ENCODE data around the gene FYN.

FYN gene

DNA sequence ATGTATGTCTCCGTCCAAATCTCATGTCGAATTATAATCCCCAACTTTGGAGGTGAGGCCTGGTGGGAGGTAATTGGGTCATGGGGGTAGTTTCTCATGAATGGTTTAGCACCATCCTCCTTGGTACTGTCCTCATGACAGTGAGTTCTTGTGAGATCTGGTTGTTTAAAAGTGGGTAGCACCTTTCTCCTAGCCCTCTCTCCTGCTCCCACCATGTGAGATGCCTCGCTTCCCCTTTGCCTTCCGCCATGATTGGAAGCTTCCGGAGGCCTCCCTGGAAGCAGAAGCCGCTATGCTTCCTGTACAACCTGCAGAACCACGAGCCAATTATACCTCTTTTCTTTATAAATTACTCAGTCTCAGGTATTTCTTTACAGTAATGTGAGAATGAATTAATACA is 123.1 kb downstream of the FYN start:
- ChIA-PET POLR2A (no interaction called here), CTCF (no interaction called here)
- TF ChIP-seq, protein P1, sequence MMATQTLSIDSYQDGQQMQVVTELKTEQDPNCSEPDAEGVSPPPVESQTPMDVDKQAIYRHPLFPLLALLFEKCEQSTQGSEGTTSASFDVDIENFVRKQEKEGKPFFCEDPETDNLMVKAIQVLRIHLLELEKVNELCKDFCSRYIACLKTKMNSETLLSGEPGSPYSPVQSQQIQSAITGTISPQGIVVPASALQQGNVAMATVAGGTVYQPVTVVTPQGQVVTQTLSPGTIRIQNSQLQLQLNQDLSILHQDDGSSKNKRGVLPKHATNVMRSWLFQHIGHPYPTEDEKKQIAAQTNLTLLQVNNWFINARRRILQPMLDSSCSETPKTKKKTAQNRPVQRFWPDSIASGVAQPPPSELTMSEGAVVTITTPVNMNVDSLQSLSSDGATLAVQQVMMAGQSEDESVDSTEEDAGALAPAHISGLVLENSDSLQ (IDR thresholded peaks at IDR 0.05), result no peak
- TF ChIP-seq ZNF384 (IDR thresholded peaks at IDR 0.05) (no peak), NFRKB (IDR thresholded peaks at IDR 0.05) (no peak), FOXK2 (IDR thresholded peaks at IDR 0.05) (no peak), LEF1 (IDR thresholded peaks at IDR 0.05; ENCODE audit: borderline replicate concordance) (no peak), CTBP1 (IDR thresholded peaks at IDR 0.05; ENCODE audit: borderline replicate concordance) (no peak), ARNT (IDR thresholded peaks at IDR 0.05) (no peak), L3MBTL2 (conservative IDR thresholded peaks at IDR 0.05) (no peak), ELF4 (IDR thresholded peaks at IDR 0.05) (no peak), FOXA1 (IDR thresholded peaks at IDR 0.05) (no peak), SP1 (IDR thresholded peaks at IDR 0.05) (no peak), HDGF (IDR thresholded peaks at IDR 0.05; ENCODE audit: borderline replicate concordance) (no peak)
- no peak for DNase-seq (ENCODE audit: extremely low spot score)

DNA sequence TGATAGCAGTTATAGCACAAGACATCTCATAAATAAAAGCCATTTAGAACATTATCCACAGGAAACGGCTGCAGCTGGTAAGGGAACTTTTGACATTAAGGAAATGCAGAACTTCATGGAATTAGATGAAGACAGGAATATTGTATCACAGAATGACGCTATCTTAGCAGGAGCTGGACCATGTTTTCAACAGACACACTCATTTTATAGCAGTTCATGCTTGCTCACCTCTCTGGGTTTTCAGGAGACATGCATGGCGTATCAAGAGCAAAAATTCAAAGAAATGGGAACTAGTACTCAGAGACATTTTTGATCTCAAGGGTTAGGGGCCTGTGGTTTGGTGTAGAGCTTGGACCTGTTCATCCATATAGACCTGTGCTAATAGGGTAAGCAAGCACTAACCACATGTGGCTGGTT is 125.0 kb downstream of the FYN start:
- TF ChIP-seq, protein P1 (IDR thresholded peaks at IDR 0.05), result no peak
- no peak for TF ChIP-seq FOXM1 (IDR thresholded peaks at IDR 0.05; ENCODE audit: borderline replicate concordance)
- TF ChIP-seq FOXK2 (IDR thresholded peaks at IDR 0.05), result no peak
- TF ChIP-seq TARDBP (IDR thresholded peaks at IDR 0.05), result no peak
- no peak for TF ChIP-seq LEF1 (IDR thresholded peaks at IDR 0.05; ENCODE audit: borderline replicate concordance)
- no peak for TF ChIP-seq FOXA1 (IDR thresholded peaks at IDR 0.05)
- TF ChIP-seq SP1 (IDR thresholded peaks at IDR 0.05), result no peak
- TF ChIP-seq BHLHE40 (IDR thresholded peaks at IDR 0.05; ENCODE audit: borderline replicate concordance), result no peak
- TF ChIP-seq L3MBTL2 (conservative IDR thresholded peaks at IDR 0.05), result no peak
- no peak for TF ChIP-seq SUZ12 (IDR thresholded peaks at IDR 0.05)
- no peak for TF ChIP-seq NFRKB (IDR thresholded peaks at IDR 0.05)
- POLR2A ChIA-PET, result no interaction called here
- no peak for DNase-seq (ENCODE audit: extremely low spot score)
- CTCF ChIA-PET, result interaction anchor here (0.6 kb wide), 1 partner anchor 52 kb away, joined by 3 read pairs; no protein-coding TSS in a partner anchor

DNA sequence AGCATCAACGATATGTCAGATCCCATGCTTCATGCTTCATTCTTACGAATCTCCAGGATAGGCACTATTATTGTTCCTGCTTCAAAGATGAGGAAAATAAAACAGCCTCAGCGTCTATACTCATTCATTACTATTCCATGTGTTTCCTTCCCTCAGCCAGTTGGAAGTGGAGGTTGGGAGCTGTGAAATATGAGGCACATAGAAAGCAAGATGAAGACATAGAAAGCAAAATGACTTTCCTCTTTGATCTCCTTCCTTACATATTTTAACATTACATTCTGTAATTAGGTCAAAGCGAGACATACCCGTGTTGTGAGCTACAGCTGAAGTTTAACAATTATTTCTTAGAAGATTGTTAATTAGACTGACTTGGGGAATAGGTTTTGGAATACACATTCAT is 125.4 kb downstream of the FYN start:
- TF ChIP-seq FOXK2 (IDR thresholded peaks at IDR 0.05), result no peak
- TF ChIP-seq FOXM1 (IDR thresholded peaks at IDR 0.05; ENCODE audit: borderline replicate concordance), result no peak
- TF ChIP-seq L3MBTL2 (conservative IDR thresholded peaks at IDR 0.05), result no peak
- TF ChIP-seq SP1 (IDR thresholded peaks at IDR 0.05), result no peak
- no peak for TF ChIP-seq SUZ12 (IDR thresholded peaks at IDR 0.05)
- TF ChIP-seq, protein P1 (IDR thresholded peaks at IDR 0.05), result no peak
- no peak for TF ChIP-seq FOXA1 (IDR thresholded peaks at IDR 0.05)
- no peak for TF ChIP-seq TARDBP (IDR thresholded peaks at IDR 0.05)
- no peak for TF ChIP-seq ARNT (IDR thresholded peaks at IDR 0.05)
- TF ChIP-seq CTBP1 (IDR thresholded peaks at IDR 0.05; ENCODE audit: borderline replicate concordance), result no peak
- TF ChIP-seq BHLHE40 (IDR thresholded peaks at IDR 0.05; ENCODE audit: borderline replicate concordance), result no peak
- DNase-seq (ENCODE audit: extremely low spot score), result no peak
- POLR2A ChIA-PET, result no interaction called here
- CTCF ChIA-PET, result interaction anchor here (0.6 kb wide), 1 partner anchor 53 kb away, joined by 3 read pairs; no protein-coding TSS in a partner anchor

DNA sequence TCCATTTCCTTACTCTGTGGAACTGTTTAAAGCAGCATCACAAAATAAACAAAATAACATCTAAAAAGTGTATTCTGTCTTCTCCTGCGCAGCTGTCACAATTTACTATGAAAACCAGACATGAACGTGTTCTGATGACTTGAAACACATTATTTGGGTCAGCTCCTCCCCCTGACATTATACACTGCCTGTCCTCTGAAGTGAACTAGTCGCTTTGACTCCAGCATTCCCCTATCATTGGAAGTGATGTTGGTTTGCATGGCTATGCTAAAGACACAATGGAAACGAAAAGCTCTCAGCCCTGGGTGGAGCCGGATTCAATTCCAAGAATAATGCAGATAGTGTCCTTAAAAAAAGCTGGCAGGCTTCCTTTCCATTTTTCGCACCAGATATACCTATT is 125.9 kb downstream of the FYN start:
- no peak for DNase-seq (ENCODE audit: extremely low spot score)
- CTCF ChIA-PET, result no interaction called here
- TF ChIP-seq L3MBTL2 (conservative IDR thresholded peaks at IDR 0.05) (no peak), ARNT (IDR thresholded peaks at IDR 0.05) (no peak), HDGF (IDR thresholded peaks at IDR 0.05; ENCODE audit: borderline replicate concordance) (no peak), ELF4 (IDR thresholded peaks at IDR 0.05) (no peak), NFRKB (IDR thresholded peaks at IDR 0.05) (no peak)
- POLR2A ChIA-PET, result no interaction called here

DNA sequence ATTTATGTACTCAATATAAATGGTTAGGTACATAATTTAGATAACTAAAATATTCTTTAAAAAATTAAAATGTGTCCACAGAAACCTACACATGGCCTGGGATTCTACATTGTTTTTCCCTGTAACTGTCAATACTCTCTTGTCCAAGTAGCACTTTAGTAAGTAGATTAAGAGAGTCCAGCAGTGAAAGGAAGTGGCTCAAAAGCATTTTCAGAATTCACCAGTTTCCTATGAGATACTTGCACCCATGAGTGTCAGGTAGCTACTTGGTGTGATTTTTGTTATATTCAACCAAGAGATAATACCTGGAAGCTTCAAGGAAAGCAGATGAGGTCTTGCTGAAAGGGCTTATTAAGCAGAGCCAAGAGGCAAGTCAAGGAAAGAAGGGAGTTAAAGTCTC is 126.3 kb downstream of the FYN start:
- no peak for TF ChIP-seq L3MBTL2 (conservative IDR thresholded peaks at IDR 0.05)
- TF ChIP-seq FOXA1 (IDR thresholded peaks at IDR 0.05), result no peak
- no peak for TF ChIP-seq ARNT (IDR thresholded peaks at IDR 0.05)
- TF ChIP-seq SP1 (IDR thresholded peaks at IDR 0.05), result no peak
- no peak for TF ChIP-seq SUZ12 (IDR thresholded peaks at IDR 0.05)
- no peak for TF ChIP-seq LEF1 (IDR thresholded peaks at IDR 0.05; ENCODE audit: borderline replicate concordance)
- TF ChIP-seq BHLHE40 (IDR thresholded peaks at IDR 0.05; ENCODE audit: borderline replicate concordance), result no peak
- TF ChIP-seq CTBP1 (IDR thresholded peaks at IDR 0.05; ENCODE audit: borderline replicate concordance), result no peak
- no peak for TF ChIP-seq NFRKB (IDR thresholded peaks at IDR 0.05)
- no peak for TF ChIP-seq TARDBP (IDR thresholded peaks at IDR 0.05)
- TF ChIP-seq, protein P1 (IDR thresholded peaks at IDR 0.05), result no peak
- no peak for TF ChIP-seq ELF4 (IDR thresholded peaks at IDR 0.05)
- ChIA-PET CTCF (no interaction called here), POLR2A (no interaction called here)
- DNase-seq (ENCODE audit: extremely low spot score), result no peak

DNA sequence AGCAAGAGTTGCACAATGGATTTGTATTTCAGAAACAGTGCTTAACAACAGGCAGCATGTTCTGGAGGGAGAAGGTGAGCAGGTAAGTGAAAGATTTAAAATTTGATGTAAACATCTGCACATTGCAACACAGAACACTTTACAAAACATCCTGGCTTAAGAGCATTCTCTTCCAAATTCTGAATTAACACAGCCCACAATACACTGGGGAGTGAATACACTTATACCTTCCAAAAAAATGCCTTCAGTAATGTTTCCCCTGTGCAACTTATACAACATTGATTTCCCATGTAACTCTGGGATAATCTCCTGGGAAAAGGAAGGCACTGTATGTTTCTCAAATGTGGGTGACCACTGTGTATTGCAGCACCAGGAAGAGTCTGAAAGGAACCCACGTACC is 127.6 kb downstream of the FYN start:
- DNase-seq (ENCODE audit: extremely low spot score), result no peak
- TF ChIP-seq SP1 (IDR thresholded peaks at IDR 0.05) (no peak), FOXK2 (IDR thresholded peaks at IDR 0.05) (no peak), ELF4 (IDR thresholded peaks at IDR 0.05) (no peak), LEF1 (IDR thresholded peaks at IDR 0.05; ENCODE audit: borderline replicate concordance) (no peak), BHLHE40 (IDR thresholded peaks at IDR 0.05; ENCODE audit: borderline replicate concordance) (no peak), CTBP1 (IDR thresholded peaks at IDR 0.05; ENCODE audit: borderline replicate concordance) (no peak), ARNT (IDR thresholded peaks at IDR 0.05) (no peak), NFRKB (IDR thresholded peaks at IDR 0.05) (no peak), L3MBTL2 (conservative IDR thresholded peaks at IDR 0.05) (no peak), FOXM1 (IDR thresholded peaks at IDR 0.05; ENCODE audit: borderline replicate concordance) (no peak), TARDBP (IDR thresholded peaks at IDR 0.05) (no peak), HDGF (IDR thresholded peaks at IDR 0.05; ENCODE audit: borderline replicate concordance) (no peak), FOXA1 (IDR thresholded peaks at IDR 0.05) (no peak), ZNF384 (IDR thresholded peaks at IDR 0.05) (no peak), SUZ12 (IDR thresholded peaks at IDR 0.05) (no peak)
- TF ChIP-seq, protein P1 (IDR thresholded peaks at IDR 0.05), result no peak
- CTCF ChIA-PET, result no interaction called here
- POLR2A ChIA-PET, result no interaction called here
